GM23248 (cell line): Measurements from ENCODE around the gene SEL1L2. TPM values are rescaled to one million over a fixed set of nuclear protein-coding genes. Genes with fewer than 3 reads are reported as not detected.

ENCODE experiments used
- DNase-seq: peaks from one replicate; pipeline ENCODE4 v3.0.0-alpha.2; 2015
- H2AFZ ChIP-seq: fragments of 200-600 bp; sonication (generic); 2 replicates; pipeline ENCODE4 v1.6.1; 2016; ENCODE audit warnings: antibody characterized with exemption
- H3F3A ChIP-seq: fragments of 200-600 bp; sonication (generic); 2 replicates; pipeline ENCODE4 v1.6.1; 2016; ENCODE audit warnings: mild to moderate bottlenecking, antibody characterized with exemption, mixed run types; ENCODE audit not compliant: insufficient read depth
- H3K27ac ChIP-seq: fragments of 200-600 bp; sonication (generic); 2 replicates; pipeline ENCODE4 v1.5.1; 2016; ENCODE audit warnings: mild to moderate bottlenecking
- H3K27me3 ChIP-seq: fragments of 200-600 bp; sonication (generic); replicated peaks from 2 replicates; pipeline ENCODE4 v1.6.1; 2016; ENCODE audit warnings: mild to moderate bottlenecking; ENCODE audit not compliant: insufficient read depth
- H3K36me3 ChIP-seq: fragments of 200-600 bp; sonication (generic); 2 replicates; pipeline ENCODE4 v1.6.1; 2016; ENCODE audit warnings: low read depth, mild to moderate bottlenecking
- H3K4me1 ChIP-seq: fragments of 200-600 bp; sonication (generic); 2 replicates; pipeline ENCODE4 v1.6.1; 2016; ENCODE audit warnings: mild to moderate bottlenecking; ENCODE audit not compliant: insufficient read depth
- H3K4me2 ChIP-seq: fragments of 200-600 bp; sonication (generic); one replicate; pipeline ENCODE4 v1.6.1; 2016; ENCODE audit warnings: mild to moderate bottlenecking; ENCODE audit not compliant: unreplicated experiment
- H3K4me3 ChIP-seq: fragments of 200-600 bp; sonication (generic); 2 replicates; pipeline ENCODE4 v1.5.1; 2016; ENCODE audit warnings: mild to moderate bottlenecking
- H3K79me2 ChIP-seq: fragments of 200-600 bp; sonication (generic); 2 replicates; pipeline ENCODE4 v1.6.1; 2016; ENCODE audit warnings: mild to moderate bottlenecking; ENCODE audit not compliant: insufficient read depth
- H3K9ac ChIP-seq: fragments of 200-600 bp; sonication (generic); 2 replicates; pipeline ENCODE4 v1.6.1; 2016; ENCODE audit warnings: mild to moderate bottlenecking
- H3K9me2 ChIP-seq: fragments of 200-600 bp; sonication (generic); 2 replicates; pipeline ENCODE4 v1.6.1; 2016; ENCODE audit warnings: mixed run types, mild to moderate bottlenecking, moderate library complexity; ENCODE audit not compliant: insufficient read depth
- H3K9me3 ChIP-seq: fragments of 200-600 bp; sonication (generic); one replicate; pipeline ENCODE4 v1.6.1; 2017; ENCODE audit warnings: low read depth
- H4K20me1 ChIP-seq: fragments of 200-600 bp; sonication (generic); 2 replicates; pipeline ENCODE4 v1.6.0; 2016; ENCODE audit not compliant: insufficient read depth
- EZH2 ChIP-seq: fragments of 200-600 bp; sonication (generic); IDR thresholded peaks from 2 replicates; pipeline ENCODE4 v1.6.1; 2018; ENCODE audit warnings: antibody characterized with exemption, mild to moderate bottlenecking; ENCODE audit not compliant: insufficient read depth, poor library complexity, severe bottlenecking
- EZH2phosphoT487 ChIP-seq: fragments of 200-600 bp; sonication (generic); IDR thresholded peaks from 2 replicates; pipeline ENCODE4 v1.6.1; 2018; ENCODE audit warnings: antibody characterized with exemption, moderate library complexity, mild to moderate bottlenecking, low read depth; ENCODE audit not compliant: insufficient read depth
- WGBS, 2 experiments: methylation state at CpG; one replicate each; pipeline ENCODE4 v1.1.6; 2015 to 2017; ENCODE audit warnings: low lambda C conversion rate in 2 of 2, low coverage in 1 of 2; ENCODE audit errors: missing lambda C conversion rate in 2 of 2; 5-methylcytosine and 5-hydroxymethylcytosine counted together
- in situ Hi-C: fragments of 300-500 bp; cut with MboI; formaldehyde crosslinking; loops from 2 replicates; pipeline ENCODE4 v1.15.0; 2020
- polyA plus RNA-seq: library from polyadenylated mRNA; unstranded; fragments of >200 nt; fragmentation: Nextera tagmentation; extraction: Ambion mirVana; gene quantifications from 2 replicates; pipeline ENCODE4 v1.2.1, GENCODE V29; 2016
- total RNA-seq: library from RNA; depleted of rRNA; stranded (reverse); fragments of >200 nt; shearing (Covaris generic); gene quantifications from 2 replicates; pipeline ENCODE4 v1.2.3, GENCODE V29; 2014

The SEL1L2 gene
- total and polyA plus RNA-seq, 2 experiments from 2014 or later = 0.73 TPM; not detected in 1

- H3F3A ChIP-seq = 0 out of 2 replicates have a peak, but pooled peaks cover 6% of the 10 kb centered on the region
- no peaks in the 10 kb centered on the region for H3K79me2 ChIP-seq
- no peak overlapping the region for H3K9ac ChIP-seq
- no peaks in the 10 kb centered on the region for H3K9me3 ChIP-seq
- no peak overlapping the region for H3K27ac ChIP-seq
- no peaks in the 10 kb centered on the region for H3K27me3 ChIP-seq
- TF ChIP-seq EZH2 (no peak), EZH2phosphoT487 (no peak)
- no peak overlapping the region for H3K4me3 ChIP-seq
- in situ Hi-C loops = no loop called here
- DNase-seq = no peak
- H3K9me2 ChIP-seq = no peaks in the 10 kb centered on the region
- 89% methylated on average over 4 of the region's 4 CpGs for WGBS, 2 experiments
- H4K20me1 ChIP-seq = no peaks in the 10 kb centered on the region
- peaks cover 7% of the 10 kb centered on the region for H3K4me1 ChIP-seq
- H3K36me3 ChIP-seq = no peaks in the 10 kb centered on the region
- H3K4me2 ChIP-seq = no peak overlapping the region
- H2AFZ ChIP-seq = no peak overlapping the region
Observed at GRCh38 chr20:13844296-13844695, 146.1 kb downstream of the SEL1L2 start.

DNA sequence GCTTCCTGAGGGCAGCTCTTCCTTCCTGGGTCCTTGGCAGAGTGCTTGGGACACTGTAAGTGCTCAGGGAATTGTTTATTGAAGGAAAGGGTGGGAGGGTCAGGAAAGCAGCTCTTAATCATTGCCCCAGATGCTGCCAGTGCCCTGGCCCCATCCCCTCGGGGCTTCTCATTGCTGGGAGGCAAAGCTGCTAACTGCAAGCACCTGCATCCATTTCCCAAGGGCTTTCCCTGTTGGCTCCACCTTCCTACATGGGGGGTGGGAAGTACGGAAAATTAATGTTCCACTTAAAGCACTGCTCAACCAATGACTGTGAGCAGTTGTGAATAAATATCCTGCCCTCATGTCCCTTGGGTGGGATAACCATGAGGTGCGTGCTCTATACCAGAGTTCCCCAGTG is 149.2 kb downstream of the SEL1L2 start:
- Histone ChIP-seq H3K4me2 (no peak overlapping the region), H3K79me2 (no peaks in the 10 kb centered on the region), H3K36me3 (no peaks in the 10 kb centered on the region), H3K4me3 (no peak overlapping the region), H3F3A (0 out of 2 replicates have a peak, but pooled peaks cover 13% of the 10 kb centered on the region), H3K4me1 (peaks cover 16% of the 10 kb centered on the region), H2AFZ (no peak overlapping the region), H3K27ac (no peak overlapping the region), H3K9ac (no peak overlapping the region), H3K27me3 (no peaks in the 10 kb centered on the region), H3K9me3 (no peaks in the 10 kb centered on the region), H3K9me2 (no peaks in the 10 kb centered on the region), H4K20me1 (no peaks in the 10 kb centered on the region)
- WGBS, 2 experiments = 63 to 67% methylated on average over 3 of the region's 3 CpGs
- in situ Hi-C loops = no loop called here
- DNase-seq = no peak
- no peak for TF ChIP-seq EZH2phosphoT487
- no peak for TF ChIP-seq EZH2

DNA sequence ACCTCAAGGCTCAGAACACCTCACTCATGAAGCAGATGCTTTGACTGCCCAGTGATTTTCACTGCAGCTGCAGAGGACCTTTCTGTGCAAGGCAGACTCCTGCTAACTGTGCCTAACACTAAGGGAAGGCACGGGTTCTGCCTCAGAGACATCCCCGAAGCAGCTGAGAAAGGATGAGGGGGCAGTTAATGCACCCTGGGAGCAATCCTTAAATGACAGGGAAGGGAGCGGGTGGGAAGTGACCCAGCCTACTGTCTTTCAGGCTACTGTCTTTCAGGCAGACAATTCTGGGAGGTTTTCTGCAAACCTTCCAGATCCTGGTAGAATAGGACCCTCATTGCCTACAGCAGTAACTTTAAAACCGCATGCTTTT is 150.3 kb downstream of the SEL1L2 start:
- Histone ChIP-seq H3K27ac (0 out of 2 replicates have a peak overlapping the region, but pooled peaks have one; percentile 22), H3K27me3 (no peaks in the 10 kb centered on the region), H4K20me1 (no peaks in the 10 kb centered on the region), H3K9ac (no peak overlapping the region), H3K4me1 (peaks cover 16% of the 10 kb centered on the region), H3K9me2 (no peaks in the 10 kb centered on the region), H3F3A (0 out of 2 replicates have a peak, but pooled peaks cover 13% of the 10 kb centered on the region), H3K9me3 (no peaks in the 10 kb centered on the region), H3K36me3 (no peaks in the 10 kb centered on the region), H3K4me2 (peak overlapping the region; percentile 30), H3K79me2 (no peaks in the 10 kb centered on the region), H2AFZ (no peak overlapping the region), H3K4me3 (no peak overlapping the region)
- in situ Hi-C loops = no loop called here
- DNase-seq = no peak
- TF ChIP-seq EZH2 (no peak), EZH2phosphoT487 (no peak)
- whole genome bisulfite sequencing, 2 experiments = 94 to 95% methylated on average over 4 of the region's 4 CpGs

GRCh38 chr20:13839421-13840092 is 150.9 kb downstream of the SEL1L2 start:
- peak; percentile 91 for DNase-seq
- no peaks in the 10 kb centered on the region for H3K9me3 ChIP-seq
- TF ChIP-seq EZH2 (no peak), EZH2phosphoT487 (no peak)
- 0 out of 2 replicates have a peak, but pooled peaks cover 13% of the 10 kb centered on the region for H3F3A ChIP-seq
- no peaks in the 10 kb centered on the region for H3K79me2 ChIP-seq
- H3K27ac ChIP-seq = peak overlapping the region; percentile 22; the same call in 1 of the 2 replicates
- H3K27me3 ChIP-seq = no peaks in the 10 kb centered on the region
- in situ Hi-C loops = no loop called here
- 12 to 13% methylated on average over 4 of the region's 4 CpGs for WGBS, 2 experiments
- H3K9me2 ChIP-seq = no peaks in the 10 kb centered on the region
- no peak overlapping the region for H3K4me3 ChIP-seq
- no peak overlapping the region for H3K9ac ChIP-seq
- peaks cover 16% of the 10 kb centered on the region for H3K4me1 ChIP-seq
- peak overlapping the region; percentile 52 for H2AFZ ChIP-seq
- no peaks in the 10 kb centered on the region for H3K36me3 ChIP-seq
- peak overlapping the region; percentile 42 for H3K4me2 ChIP-seq
- H4K20me1 ChIP-seq = no peaks in the 10 kb centered on the region
